Amygdala (tissue), 56 donors: ENCODE measurements around the gene KRT33A.

Experiments
- DNase-seq, 56 donors: peaks; one replicate each; lab custom pipeline; 2025; lab: John Stamatoyannopoulos, UW

KRT33A gene

DNA sequence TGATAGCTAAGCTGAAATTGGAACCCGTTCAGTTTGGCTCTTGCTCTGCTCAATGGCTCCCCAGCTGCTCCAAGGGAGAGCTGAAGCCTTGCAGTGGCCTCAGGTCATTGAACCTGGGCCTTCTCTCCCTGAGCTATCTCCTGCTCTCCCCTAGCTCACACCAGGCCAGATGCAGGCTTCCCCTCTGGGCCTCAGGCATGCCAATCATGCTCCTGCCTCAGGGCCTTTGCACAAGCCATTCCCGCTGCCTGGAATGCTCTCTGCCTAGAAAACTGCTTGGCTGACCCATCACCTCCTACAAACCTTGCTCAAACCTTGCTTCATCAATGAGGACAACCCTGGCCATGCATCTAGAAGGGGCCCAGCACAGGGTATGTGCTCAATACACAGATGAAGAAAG, 18.4 kb downstream of the KRT33A start:
- DNase-seq, result no peak

DNA sequence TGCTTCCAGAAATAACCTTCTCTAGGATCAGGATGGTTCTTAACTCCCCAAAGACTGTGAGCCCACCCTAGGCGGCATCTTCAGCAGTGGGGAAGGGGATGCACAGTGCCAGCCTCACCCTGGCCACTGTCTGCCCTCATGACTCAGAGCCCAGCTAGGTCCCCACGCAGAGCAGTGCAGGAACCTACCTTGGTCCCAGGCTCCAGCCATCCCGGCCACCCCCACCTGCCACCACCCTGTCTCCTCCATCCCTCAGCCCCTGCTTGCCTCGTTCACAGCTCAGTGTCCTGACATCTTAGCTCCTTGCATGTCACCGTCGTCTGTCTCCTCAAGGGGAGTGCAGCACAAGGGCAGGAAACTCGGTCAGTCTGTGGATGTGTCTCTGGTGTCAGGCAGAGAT, 19.0 kb downstream of the KRT33A start:
- DNase-seq, result no peak

DNA sequence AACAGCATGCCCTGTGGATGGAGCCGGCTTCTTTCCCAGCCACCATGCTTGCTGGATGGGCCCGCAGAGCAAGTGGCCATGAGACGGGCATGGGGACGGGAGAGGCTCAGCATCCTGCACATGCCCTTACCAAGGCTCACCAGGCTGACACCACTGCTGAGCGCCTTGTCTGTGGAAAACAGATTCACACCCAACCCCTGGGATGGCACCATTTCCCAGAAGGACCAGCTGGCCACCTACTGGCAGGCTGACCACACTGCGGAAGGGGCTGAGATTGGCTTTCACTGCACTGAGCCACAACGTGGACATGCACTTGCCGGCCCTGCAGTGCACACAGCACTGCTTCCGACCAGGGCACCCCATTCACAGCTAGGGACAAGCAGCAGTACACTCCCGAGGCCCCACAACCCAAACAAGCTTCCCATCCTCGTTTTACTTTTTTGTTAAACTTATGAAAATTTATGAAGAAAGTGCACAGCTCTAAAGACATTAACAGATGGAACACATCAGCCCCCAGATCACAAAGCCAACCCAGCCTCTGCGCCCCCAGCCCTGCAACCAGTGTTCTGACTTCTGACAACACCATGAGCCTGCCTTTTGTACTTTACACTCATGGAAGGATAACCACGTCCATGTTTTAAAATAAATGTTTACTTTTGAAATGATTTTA, 21.2 kb downstream of the KRT33A start:
- peak in 11 of 56 donors; percentile 3 to 39 (median 15) for DNase-seq

DNA sequence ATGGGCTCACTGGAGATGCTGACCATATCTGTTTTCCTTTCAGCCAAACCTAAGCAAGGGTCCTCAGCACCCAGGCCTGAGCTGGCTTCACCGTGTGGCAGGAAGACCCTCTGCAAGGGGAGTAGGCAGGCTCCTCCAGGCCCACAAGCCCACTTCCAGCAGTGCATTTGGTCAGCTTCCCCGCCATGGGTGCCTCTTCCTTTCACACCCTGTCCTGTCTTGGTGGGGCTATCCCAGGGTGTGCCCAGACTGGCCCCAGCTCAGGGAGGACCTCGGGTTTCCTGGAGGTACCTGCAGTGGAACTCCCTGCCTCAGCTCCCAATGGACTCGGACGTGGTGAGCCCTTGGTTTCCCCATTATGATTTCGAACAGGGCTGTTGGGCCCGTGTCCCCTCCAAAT, 22.4 kb downstream of the KRT33A start:
- DNase-seq, result no peak

DNA sequence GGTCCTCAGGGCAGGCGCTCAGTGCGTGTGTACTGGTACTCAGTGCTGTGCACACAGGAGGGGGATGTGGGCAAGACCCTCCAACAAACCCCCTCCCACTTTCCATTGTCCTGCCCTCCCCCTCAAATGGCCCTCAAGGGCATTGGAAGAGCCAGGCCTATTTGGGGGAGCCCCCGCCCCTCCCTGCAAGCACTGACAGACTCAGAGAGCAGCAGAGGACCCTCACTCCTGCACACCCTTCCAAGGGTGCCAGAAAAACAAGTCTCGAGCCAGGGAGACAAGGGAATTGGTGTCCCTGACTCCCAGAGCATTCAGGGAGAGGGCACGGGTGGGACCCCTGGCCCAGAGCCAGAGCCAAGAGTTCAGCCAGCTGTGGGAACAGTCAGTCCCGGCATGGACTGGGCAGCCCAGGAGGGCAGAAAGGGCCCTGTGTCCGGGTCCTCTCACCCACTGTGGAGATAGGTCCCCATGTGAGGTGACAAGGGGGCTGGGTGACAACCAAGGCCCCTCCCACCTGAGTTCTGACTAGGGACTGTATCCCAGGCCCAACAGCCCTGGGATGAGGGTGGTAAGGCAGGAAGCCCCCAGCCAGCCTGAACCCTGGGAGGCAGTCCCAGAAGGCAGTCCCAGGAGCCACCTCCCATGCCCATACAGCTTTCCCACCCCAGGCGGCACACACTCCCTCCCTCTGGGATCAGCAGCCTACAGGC, 23.1 kb downstream of the KRT33A start:
- no peak for DNase-seq

DNA sequence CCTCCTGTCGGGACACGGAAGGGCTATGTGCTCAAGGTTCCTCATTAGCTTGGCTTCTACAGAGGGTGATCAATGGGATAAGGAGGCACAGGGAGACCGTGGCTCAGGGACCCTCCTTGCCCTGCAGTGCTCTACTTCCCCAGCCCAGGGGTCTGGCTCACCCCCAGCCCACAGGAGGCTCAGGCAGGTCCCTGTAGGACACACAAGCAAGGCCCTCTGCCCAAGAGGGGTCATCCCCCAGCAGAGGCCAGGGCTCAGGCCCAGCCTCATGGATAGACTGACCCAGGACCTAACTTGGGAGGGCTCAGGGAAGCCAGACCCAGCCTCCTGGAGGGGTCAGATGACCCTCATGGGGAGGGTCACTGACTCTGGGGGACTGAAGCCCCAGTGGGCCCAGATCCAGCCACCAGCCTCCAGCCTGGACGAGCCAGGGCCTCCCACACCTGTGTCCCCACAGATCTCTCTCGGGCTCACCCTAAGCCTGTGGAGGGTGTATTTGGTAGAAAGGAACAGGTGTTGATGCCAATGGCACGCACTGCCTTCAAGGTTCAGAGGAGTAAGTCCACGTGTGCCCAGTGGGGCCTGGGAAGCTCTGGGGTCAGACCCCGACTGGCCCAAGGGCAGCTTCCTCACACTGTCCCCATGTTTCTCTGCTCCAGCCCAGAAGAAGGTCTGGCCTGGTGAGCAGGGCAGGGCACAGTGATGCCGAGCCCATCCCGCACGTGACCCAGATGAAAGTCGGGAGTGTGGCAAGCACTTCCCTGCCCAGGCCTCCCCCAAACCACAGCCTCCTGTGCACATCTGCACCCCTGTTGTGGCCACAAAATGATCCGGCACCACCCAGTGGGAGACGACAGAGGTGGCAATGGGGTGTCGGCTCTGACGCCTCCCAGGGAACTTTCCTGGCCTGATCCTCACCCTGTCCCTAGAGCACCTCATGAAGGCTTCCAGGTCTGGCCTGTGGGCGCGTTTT, 24.2 kb downstream of the KRT33A start:
- DNase-seq, result no peak

DNA sequence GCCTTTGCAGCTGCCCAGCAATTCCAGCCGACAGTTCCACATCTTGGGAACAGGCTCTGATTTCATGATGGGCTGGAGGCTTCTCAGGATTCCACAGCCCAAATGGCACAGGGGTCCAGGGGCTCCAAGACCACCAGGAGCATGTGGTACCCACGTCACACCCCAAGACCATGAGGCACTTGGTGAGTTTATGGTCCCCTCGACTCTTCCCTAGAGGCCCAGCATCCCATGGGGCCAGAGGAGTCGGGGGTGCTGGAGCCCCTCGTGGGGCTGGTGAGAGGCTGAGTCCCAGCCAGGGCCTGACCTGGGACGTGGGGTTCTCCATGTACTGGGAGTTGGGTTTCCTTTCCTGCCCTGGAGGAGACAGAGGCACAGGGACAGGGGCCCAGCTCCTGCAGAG, 25.0 kb downstream of the KRT33A start:
- no peak for DNase-seq

DNA sequence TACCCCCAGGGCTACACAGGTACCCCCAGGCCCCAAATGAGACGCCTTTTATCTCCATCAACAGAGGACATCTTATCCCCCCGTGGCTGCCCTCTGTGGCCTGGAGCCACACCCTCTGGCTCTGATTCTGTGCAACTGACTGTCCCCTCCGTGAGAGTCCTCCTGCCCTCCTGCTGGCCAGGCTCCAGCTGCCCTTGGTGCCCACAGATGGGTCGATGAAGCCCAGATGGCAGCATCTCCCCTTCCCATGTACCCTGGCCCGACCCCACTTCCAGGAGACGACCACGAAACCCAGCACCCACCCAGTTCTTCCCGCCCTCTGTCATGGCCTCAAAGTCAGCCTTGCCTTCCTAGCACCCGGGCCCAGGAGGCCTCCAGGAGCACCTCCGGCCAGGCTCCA, 25.5 kb downstream of the KRT33A start:
- no peak for DNase-seq

DNA sequence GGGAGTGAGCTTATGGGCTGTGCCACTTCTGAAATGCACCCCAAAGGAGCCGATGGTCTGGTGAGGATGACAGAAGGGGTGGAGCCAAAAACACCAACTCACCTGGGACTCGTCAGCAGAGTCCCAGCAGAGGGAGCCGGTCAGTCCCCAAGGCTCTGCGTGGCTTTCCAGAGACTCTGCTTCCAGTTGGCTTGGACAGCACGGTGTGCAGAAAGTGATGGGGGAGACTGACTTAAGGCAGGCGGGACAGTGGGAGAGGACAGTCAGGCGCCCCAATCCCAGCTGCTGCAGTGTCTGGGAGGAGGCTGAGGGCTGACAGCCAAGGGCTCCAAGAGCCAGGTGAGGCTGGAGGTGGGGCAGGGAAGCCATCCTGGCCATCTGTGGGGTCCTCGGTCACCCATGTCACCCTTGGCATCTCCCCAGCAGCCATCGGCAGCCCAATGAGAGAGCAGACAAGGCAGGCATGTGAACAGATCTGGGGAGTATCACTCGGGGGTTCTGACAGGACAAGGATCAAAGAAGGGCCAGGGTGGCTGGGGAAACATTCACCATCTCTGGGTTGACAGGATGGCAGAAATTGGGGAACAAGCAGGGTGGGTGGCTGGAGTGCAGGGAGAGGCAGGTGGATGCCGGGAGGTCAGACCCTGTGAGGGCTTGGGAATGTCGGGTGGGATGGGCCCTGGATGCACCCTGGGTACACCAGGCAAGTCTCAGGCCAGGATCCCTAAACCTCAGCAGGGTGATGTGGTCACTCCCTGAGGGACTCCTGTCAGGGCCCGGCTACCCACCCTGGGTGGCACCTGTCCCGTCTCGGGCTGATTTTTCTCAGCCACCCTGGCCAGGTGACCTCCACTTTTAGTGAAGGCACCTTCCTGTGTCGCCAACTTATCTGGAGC, 26.2 kb downstream of the KRT33A start:
- no peak for DNase-seq

DNA sequence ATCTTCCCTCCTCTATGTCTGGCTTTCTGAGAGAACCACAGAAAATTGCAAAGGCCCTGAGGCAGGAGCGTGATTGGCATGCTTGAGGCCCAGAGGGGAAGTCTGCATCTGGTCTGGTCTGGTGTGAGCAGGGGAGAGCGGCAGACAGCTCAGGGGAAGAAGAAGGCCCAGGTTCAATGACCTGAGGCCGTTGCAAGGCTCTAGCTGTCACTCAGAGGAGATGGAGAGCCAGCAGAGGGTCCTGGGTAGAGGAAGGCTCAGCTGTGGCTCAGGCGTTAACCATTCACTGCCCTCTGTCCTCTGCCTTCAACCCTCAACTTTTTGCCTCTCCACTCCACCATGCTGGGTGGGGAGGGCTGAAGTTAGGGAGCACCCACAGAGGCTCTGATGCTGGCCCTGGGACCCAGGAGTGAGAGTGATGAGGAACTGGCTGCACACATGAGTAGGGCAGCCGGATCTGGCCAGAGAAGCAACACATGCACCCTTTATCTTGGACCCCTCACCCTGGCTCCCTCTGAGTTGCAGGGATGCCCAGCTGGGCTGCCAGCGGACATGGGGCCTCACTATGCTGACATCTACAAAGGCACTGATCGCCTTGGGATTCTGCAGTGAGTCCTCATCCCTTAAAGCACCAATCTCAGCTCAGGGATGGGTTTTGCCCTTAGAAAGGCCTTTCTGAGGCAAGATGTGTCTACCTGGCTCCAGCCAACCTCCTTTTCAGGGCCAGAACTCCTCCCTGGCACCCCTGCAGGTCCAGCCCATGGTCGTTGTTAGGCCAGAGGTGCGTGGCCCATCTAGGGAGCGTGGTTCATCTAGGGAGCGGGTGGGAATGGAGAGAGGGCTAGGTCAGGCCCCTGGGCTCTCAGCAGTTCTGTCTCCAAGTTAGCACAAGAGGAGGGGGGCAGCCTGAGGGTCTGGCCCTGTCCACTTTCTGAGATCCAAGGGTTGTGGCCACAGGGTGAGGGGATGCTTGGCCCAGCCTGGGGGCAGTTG, 27.4 kb downstream of the KRT33A start:
- no peak for DNase-seq

DNA sequence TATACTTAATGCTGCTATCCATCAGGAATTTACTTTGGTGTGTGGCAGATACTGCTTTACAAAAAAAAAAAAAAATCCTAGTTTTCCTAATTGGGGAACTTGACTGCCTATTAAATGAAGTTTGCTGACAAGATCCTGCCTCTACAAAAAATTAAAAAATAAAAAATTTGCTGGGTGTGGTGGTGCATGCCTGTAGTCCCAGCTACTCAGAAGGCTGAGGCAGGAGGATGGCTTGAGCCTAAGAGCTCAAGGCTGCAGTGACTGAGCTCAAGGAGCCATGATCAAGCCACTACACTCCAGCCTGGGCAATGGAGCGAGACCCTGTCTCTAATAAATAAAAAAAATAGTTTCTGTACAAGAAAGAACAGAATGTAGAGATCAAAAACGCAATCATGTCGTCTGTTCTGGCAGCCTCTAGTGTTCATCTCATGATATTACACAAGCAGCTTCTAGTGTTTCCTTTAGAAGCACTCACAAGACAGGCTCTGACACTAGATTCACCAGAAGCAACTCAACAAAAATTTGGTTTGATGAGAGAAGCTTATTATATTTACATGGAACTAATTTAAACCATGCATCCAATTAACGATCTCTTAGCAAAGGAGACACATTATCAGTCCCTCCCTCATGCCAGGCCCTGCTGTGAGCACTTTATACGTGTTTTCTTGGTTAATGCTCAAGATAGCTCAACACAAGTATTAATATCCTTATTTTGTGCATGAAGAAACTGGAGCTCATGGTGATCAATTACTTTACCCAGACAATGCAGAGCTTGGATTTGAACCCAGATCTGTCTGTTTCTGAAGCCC, 28.3 kb downstream of the KRT33A start:
- no peak for DNase-seq

DNA sequence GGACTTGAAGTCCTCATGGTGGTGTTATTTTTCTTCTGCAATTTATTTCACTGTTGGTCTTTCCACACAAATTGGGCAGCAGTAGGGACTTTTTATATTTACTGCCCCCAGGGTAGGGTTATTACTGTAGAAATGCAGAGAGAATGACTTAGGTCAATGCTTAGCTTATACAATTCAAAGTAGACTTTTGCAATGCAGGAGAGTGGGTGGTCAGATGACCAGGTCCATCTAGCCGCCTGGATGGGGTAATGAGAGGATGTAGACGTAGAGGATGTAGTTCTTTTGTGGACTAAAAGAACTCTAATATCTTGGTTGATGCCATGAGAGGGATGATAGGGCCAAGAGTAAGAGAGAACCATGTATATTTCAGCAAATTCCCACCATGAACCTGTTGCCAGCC, 32.4 kb downstream of the KRT33A start:
- DNase-seq, result no peak

DNA sequence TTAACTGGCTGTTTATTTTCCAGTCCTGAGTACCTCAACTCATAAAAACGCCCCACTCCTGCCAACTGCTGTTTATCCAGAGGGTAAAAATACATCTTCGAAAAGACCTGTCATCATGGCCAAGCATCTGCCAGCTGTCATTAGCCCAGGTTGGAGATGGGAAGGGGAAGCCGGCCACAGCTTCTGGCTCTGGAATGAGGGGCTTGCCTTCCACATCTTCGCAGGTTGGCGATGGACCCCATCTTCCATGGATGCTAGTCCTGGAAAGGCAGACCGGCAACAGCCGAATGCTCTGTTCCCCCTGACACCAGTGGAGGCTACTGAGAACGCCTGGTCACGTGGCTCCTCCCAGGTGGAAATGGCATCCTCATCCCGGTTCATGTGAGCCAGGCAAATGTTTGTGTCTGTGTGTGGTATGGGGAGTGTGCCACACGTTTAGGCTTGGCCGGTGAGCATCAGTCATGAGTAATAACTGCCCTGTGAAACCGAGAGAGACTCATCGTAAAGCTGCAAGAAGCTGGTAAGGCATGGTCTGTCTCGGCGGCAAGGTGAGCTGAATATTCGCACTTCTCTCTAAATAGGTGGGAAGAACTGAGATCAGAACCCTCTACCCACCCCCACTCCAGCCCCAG, 34.7 kb downstream of the KRT33A start:
- DNase-seq, result no peak

DNA sequence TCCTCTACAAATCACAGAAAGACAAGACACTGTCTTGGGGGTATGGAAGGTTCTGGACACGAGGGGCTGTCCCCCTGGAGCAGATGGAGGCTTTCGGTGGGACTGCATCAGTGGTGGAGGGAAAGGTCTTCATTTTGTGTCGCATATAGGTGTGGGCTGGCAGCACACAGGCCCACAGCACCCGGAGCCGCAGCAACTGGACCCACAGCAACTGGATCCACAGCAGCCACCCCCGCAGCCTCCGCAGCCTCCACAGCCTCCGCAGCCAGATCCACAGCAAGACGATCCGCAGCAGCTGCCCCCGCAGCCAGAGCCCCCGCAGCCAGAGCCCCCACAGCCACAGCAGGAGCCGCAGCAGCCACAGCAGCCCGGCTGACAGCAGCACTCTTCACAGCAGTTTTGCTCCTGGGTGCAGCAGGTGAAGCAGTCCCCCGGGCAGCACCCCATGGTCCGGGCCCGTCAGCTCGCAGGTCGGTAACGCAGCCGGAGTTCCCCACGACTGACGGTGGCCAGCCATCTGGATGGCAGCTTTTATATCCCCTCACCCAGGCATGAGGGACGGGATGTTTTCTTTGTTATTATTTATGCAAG, 35.3 kb downstream of the KRT33A start, which contains the start of gene KRTAP17-1:
KRTAP17-1 (minus strand) TSS at position 507 of the 591 bp plus-strand sequence; CDS start at position 447, 60 bp downstream.
- DNase-seq, result no peak

DNA sequence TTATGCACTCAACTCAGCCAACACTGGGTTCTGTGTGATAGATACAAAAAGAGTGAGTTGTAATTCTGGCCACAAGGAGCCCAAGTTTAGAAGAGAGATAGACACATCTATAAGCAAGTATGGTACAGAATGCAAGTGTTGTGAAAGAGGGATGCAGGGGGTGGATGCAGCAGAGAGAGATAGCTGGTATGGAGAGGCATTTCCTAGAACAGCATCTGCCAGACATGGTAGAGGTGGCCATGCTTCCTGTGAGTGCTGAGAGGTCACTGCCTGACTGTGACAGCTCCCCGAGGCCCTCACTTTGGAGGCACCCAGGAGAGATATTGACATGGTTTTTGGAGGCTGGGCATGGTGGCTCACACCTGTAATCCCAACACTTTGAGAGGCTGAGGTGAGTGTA, 39.5 kb downstream of the KRT33A start:
- no peak for DNase-seq

DNA sequence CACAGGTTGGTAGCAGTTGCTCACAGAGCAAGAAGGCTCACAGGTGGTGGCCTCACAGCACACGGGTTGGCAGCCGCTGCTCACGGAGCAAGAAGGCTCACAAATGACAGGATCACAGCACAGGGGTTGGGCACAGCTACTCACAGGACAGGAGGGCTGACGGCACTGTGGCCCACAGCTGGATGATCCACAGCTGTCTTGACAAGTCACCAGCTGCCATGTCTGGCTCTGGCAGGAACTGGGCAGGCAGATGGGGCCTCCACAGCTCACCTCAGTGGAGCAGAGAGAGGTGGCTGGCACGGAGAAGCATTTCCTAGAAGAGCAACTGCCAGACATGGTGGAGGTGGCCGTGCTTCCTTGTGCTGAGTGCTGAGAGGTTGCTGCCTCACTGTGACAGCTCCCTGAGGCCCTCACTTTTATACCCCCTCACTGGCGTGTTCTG, 41.7 kb downstream of the KRT33A start, which contains the start of gene KRTAP16-1:
KRTAP16-1 (minus strand) TSS at position 392 of the 442 bp plus-strand sequence; CDS start at position 336, 56 bp downstream.
- no peak for DNase-seq
